HL-60/S4 (cell line): ENCODE results near the gene PITPNC1.
"Not testable (repeated sequence)": the region's sequence is repeated elsewhere in the genome, so short reads cannot be mapped to it uniquely, and the experiment has no call there.

Experiments
- in situ Hi-C: fragments of 300-500 bp; cut with MboI; formaldehyde crosslinking; loops from 2 replicates; pipeline ENCODE4 v1.14.3; 2022; ENCODE audit warnings: low sequenced_read_pairs

The PITPNC1 gene

GRCh38 chr17:67503184-67503583 lies 126.1 kb downstream of the PITPNC1 start:
- in situ Hi-C loops, result no loop called here

GRCh38 chr17:67503739-67504138 lies 126.7 kb downstream of the PITPNC1 start:
- in situ Hi-C loops, result no loop called here

GRCh38 chr17:67504182-67504581 lies 127.1 kb downstream of the PITPNC1 start:
- in situ Hi-C loops, result no loop called here

- in situ Hi-C loops, result no loop called here
Observed at GRCh38 chr17:67506966-67507365, 129.9 kb downstream of the PITPNC1 start.

DNA sequence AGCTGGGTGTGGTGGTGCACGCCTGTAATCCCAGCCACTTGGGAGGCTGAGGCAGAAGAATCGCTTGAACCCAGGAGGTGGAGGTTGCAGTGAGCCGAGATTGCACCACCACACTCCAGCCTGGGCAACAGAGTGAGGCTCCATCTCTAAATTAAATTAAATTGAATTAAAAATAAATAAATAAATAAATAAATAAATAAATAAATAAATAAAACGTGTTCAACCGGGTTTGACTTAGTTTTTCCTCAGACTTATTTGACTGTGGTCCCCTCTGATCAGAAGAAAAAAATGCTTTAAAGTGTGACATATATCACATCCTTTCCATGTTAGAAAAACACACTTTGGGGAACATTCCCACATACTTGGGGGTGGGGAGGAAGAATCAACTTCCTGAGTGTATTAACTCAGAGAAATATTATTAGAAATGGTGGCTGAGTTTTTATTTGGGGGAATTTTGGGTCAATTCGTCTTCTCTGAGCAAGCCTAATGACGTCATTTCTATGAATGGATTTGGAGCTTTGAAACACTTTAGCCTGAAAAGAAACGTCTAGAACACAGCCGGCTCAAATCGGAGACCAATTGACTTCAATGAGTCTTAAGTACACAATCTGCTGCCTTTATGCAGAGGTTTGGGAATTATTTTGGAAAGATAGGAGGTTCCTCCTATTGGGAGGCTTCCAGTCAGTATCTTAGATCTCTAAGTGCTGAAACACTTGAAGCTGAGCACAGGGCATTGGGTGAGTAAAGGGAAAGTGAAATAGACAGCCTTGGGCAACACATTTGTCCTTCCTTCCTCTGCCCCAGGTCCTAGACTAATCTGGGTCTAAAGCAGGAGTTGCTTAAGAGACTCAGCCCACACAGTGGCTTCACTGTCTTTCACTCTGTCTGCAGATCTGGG lies 132.6 kb downstream of the PITPNC1 start:
- in situ Hi-C loops, result no loop called here

DNA sequence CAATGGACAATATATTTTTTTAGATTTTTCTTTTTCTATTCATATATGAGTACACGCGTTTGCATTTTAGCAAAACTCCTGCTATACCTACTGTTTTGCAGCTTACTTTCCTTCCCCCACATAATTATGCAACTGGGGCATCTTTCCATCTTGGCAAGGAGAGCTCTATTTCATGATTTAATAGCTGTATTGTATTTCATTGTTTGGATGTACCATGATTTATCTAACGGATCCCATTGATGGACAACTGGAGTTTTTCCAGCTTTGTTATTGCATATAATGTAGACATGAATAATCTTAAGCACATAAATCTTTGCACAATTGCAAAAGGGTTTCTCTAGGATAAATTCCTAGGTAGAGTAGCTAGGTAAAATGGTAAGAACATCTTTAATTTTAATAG lies 133.9 kb downstream of the PITPNC1 start:
- in situ Hi-C loops, result no loop called here

GRCh38 chr17:67511804-67512203 lies 134.7 kb downstream of the PITPNC1 start:
- in situ Hi-C loops, result no loop called here

DNA sequence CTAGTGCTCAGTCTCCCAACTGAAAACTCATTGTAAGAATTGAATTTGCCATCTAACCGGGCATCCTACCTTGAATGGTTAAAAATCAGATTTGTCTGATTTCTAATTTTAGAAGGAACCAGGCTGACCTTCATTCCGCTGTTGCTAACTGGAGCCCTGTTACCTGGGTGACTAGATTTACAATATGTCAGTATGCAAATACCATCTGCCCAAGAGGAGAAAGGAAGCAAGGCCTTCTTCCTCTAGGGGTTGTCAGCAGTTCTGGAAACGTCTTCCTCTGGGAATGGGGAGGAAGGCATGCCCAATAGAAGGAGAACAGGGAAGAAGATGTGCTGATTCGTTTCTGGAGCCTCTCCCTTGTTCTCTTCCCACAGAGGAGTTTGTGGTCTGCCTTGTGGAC lies 137.9 kb downstream of the PITPNC1 start:
- in situ Hi-C loops, result no loop called here

DNA sequence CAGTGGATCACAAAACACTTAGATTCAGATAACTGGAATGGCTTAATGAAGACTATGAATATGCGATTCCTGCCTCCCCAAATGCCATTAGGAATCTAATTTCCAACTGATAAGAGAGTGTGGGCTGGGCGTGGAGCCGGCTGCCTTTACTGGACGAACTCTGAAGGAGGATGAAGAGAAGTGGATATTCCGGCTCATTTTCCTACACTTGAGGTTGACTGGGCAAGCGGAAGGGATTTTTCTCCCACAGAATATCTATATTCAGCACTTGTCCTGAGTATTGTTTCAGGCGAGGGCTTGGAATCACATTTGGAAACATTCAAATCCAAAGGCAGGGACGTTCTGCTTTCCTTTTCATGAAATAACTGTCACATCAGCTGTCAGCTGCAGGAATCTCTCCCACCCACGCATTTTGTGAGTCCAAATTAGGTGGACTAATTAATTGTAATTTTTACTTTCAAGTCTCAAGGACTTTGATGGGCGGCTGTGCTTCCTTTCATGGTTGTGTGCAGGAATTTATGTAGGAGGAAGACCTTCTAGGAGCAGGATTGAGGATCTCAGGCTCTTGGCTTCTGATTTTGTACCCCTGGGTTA lies 138.5 kb downstream of the PITPNC1 start:
- in situ Hi-C loops, result no loop called here

DNA sequence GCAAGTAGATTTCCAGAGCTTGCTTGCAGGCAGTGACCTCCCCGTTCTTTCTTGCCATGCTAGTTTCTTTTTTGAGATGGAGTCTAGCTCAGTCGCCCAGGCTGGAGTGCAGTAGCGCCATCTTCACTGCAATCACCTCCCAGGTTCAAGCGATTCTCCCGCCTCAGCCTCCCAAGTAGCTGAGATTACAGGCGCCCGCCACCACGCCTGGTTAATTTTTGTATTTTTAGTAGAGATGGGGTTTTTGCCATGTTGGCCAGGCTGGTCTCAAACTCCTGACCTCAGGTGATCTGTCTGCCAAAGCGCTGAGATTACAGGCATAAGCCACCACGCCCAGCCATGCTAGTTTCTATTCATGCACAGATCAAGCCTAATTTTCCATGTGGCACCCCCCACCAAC lies 139.5 kb downstream of the PITPNC1 start:
- in situ Hi-C loops, result not testable (repeated sequence)

- in situ Hi-C loops, result no loop called here
Observed at GRCh38 chr17:67517325-67517724, 140.2 kb downstream of the PITPNC1 start.

GRCh38 chr17:67518876-67519275 lies 141.8 kb downstream of the PITPNC1 start:
- in situ Hi-C loops, result no loop called here

GRCh38 chr17:67519801-67520251 lies 142.7 kb downstream of the PITPNC1 start:
- in situ Hi-C loops, result no loop called here

DNA sequence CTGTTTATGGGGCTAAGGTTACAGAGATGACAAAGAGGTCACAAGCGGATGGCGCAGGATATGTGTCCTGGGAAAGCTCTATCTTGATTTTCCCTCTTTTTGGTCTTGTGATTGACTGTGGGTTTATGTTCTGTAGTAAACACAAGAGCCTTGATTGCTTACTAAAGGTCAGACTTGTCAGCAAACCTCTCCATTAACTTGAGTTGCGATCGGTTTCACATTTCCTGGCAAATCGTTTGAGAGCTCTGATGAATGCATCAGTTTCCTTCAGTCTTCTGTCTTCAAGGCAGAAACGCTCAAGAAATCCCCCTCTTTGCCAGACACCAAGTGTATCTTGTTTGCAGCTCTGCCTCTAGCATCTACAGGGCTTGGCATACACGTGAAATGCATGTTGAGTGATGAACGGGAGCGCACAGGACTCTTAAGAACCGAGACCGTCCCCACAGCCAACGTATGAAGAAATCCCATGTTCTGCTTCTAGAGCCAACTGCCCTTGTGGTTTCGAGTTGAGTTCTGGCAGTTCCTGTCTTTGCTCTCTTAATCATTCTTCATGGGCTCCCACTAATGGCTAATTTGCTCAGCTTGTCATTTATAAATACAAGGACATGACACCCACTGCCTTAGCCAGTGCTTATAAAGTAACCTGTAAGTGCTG lies 143.3 kb downstream of the PITPNC1 start:
- in situ Hi-C loops, result no loop called here

GRCh38 chr17:67520916-67521774 lies 144.1 kb downstream of the PITPNC1 start:
- in situ Hi-C loops, result no loop called here

- in situ Hi-C loops, result no loop called here
Observed at GRCh38 chr17:67521775-67522069, 144.6 kb downstream of the PITPNC1 start.

DNA sequence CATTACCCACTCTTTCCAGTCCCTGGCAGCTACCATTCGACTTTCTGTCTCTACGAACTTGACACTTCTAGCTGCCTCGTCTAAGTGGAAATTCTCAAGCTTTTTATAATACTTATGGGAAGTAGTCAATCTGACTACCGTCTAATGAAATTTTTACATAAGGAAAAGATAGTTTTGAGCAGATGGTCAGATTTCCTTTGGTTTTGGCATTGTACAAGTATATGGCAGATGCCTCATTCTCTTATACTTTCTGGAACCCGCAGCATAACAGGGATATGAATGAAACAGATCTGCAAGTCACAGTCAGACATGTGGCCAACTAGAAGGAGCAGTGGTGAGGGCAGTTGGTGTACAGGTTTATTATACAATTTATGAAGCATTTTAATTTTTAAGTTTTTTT lies 146.0 kb downstream of the PITPNC1 start:
- in situ Hi-C loops, result no loop called here

GRCh38 chr17:67525239-67526135 lies 148.4 kb downstream of the PITPNC1 start:
- in situ Hi-C loops, result no loop called here

GRCh38 chr17:67526700-67527099 lies 149.6 kb downstream of the PITPNC1 start:
- in situ Hi-C loops, result no loop called here
